ENCODE results near the gene CTXN2. TPM values are rescaled to one million over a fixed set of nuclear protein-coding genes. Genes with fewer than 3 reads are reported as not detected.

The CTXN2 gene
- total and polyA plus RNA-seq, 2 experiments from 2014 or later = 0.10 TPM; not detected in 1

- TF ChIP-seq ZNF462 (CRISPR knock-in tag; IDR thresholded peaks at IDR 0.05) = no peak
- no peak for TF ChIP-seq ZNF114 (CRISPR knock-in tag; IDR thresholded peaks at IDR 0.05)
- no peak for TF ChIP-seq ZNF331 (CRISPR knock-in tag; IDR thresholded peaks at IDR 0.05; ENCODE audit: low read depth)
- TF ChIP-seq POLR2AphosphoS5 (IDR thresholded peaks at IDR 0.05; ENCODE audit: low read depth) = no peak
- TF ChIP-seq EZH2 (IDR thresholded peaks at IDR 0.05; ENCODE audit: low read depth, unreplicated experiment) = no peak
- no peak for TF ChIP-seq STAT1 (IDR thresholded peaks at IDR 0.05; ENCODE audit: unreplicated experiment)
- no peak for TF ChIP-seq EZH2phosphoT487 (IDR thresholded peaks at IDR 0.05; ENCODE audit: unreplicated experiment)
- TF ChIP-seq REST (IDR thresholded peaks at IDR 0.05; ENCODE audit: unreplicated experiment) = no peak
- TF ChIP-seq CREB1 (CRISPR knock-in tag; IDR thresholded peaks at IDR 0.05; ENCODE audit: low read depth) = no peak
- TF ChIP-seq NANOG (IDR thresholded peaks at IDR 0.05; ENCODE audit: borderline replicate concordance) = no peak
- no peak for TF ChIP-seq JUNB (IDR thresholded peaks at IDR 0.05; ENCODE audit: unreplicated experiment)
These were observed 37.9 kb upstream of the CTXN2 start (continued) for GRCh38 chr15:48153526-48153925.

All from GM23338 (cell line).